Gastroesophageal sphincter (tissue), 4 donors: ENCODE measurements around the gene NT5DC1. TPM values are rescaled to one million over a fixed set of nuclear protein-coding genes. Genes with fewer than 3 reads are reported as not detected.

Experiments used
- ATAC-seq: fragments of 150-250 bp; one replicate; pipeline ENCODE4 v1.9.1; 2016; ENCODE audit warnings: mild to moderate bottlenecking, moderate library complexity
- H3K27ac ChIP-seq, 4 donors: fragments of 200-600 bp; sonication (generic) in 3 of 4; 1 replicate in 3 of 4; 2 replicates in 1 of 4; pipeline ENCODE4 v1.5.1; 2016 to 2019
- H3K27me3 ChIP-seq: fragments of 200-600 bp; sonication (generic); one replicate; pipeline ENCODE4 v1.5.1; 2019
- H3K36me3 ChIP-seq, 2 donors: fragments of 200-600 bp; sonication (generic); one replicate each; pipeline ENCODE4 v1.5.1; 2019; ENCODE audit warnings: control low read depth in 1 of 2
- H3K4me1 ChIP-seq, 3 donors: fragments of 200-600 bp; sonication (generic); 1 replicate in 2 of 3; 2 replicates in 1 of 3; pipeline ENCODE4 v1.5.1; 2016 to 2019; ENCODE audit warnings: control low read depth in 2 of 3
- H3K4me3 ChIP-seq, 2 donors: fragments of 200-600 bp; sonication (generic); one replicate each; pipeline ENCODE4 v1.5.1; 2019; ENCODE audit warnings: mild to moderate bottlenecking in 1 of 2, moderate library complexity in 1 of 2
- H3K9me3 ChIP-seq, 3 donors: fragments of 200-600 bp; sonication (generic); one replicate each; pipeline ENCODE4 v1.5.1; 2017 to 2019; ENCODE audit warnings: control low read depth in 2 of 3
- EP300 ChIP-seq: sonication (generic); formaldehyde crosslinking; IDR thresholded peaks from one replicate; pipeline ENCODE4 v1.6.1; 2017; ENCODE audit warnings: antibody characterized with exemption, mild to moderate bottlenecking
- POLR2A ChIP-seq, 2 donors: fragments of 450-650 bp; IDR thresholded peaks; one replicate each; pipeline ENCODE4 v1.6.1; 2017; ENCODE audit warnings: antibody characterized with exemption in 2 of 2, mild to moderate bottlenecking in 2 of 2, moderate library complexity in 1 of 2
- POLR2AphosphoS5 ChIP-seq: sonication (generic); formaldehyde crosslinking; IDR thresholded peaks from one replicate; pipeline ENCODE4 v1.6.1; 2017; ENCODE audit warnings: antibody characterized with exemption
- WGBS, 2 donors: methylation state at CpG; one replicate each; pipeline ENCODE4 v1.1.5; 2018; ENCODE audit warnings: low coverage in 1 of 2; 5-methylcytosine and 5-hydroxymethylcytosine counted together
- total RNA-seq, 4 donors: library from RNA; depleted of rRNA; stranded (reverse); fragments of >200 nt; gene quantifications; one replicate each; pipeline ENCODE4 v1.1.0, GENCODE V29; 2016
- TF ChIP-seq, protein P1 (sequence below), 4 experiments: fragments of 200-600 bp in 2 of 4; fragments of 450-650 bp in 2 of 4; sonication (generic) in 1 of 4; IDR thresholded peaks; one replicate each; pipeline ENCODE4 v1.5.1; 2017 to 2019; ENCODE audit warnings: antibody characterized with exemption in 4 of 4, mild to moderate bottlenecking in 2 of 4, moderate library complexity in 2 of 4

The NT5DC1 gene
- total RNA-seq, 4 donors from 2014 or later: 7.1 to 17.4 (median 12.6) TPM

DNA sequence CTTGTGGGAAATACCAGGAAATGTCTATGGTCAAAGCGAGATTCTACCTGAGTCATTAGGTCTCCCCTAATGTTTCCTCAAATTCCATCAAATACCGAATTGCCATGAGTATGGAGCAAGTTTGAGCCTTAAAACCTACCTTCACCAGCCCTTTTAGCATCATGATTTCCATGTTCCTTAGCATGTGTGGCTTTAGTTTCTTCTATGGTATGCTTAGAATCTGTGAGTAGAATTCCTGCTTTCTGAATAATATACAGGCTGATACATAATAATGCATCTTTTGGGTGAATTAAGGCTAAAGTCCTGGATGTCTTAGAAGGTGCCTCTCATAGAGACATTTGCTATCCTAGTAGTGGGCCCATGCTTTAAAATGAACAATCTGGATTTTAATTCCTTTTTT lies 121.3 kb downstream of the NT5DC1 start:
- 93 to 100% methylated on average over 1 to 2 of the region's 2 CpGs for WGBS, 2 donors
- no peak overlapping the region for H3K27ac ChIP-seq
- H3K36me3 ChIP-seq: peaks cover 0 to 31% of the 10 kb centered on the region in 2 donors
- H3K9me3 ChIP-seq: no peaks in the 10 kb centered on the region
- no peak overlapping the region for H3K4me3 ChIP-seq
- TF ChIP-seq POLR2A (IDR thresholded peaks at IDR 0.05): no peak
- TF ChIP-seq POLR2AphosphoS5: no peak
- TF ChIP-seq, protein P1, sequence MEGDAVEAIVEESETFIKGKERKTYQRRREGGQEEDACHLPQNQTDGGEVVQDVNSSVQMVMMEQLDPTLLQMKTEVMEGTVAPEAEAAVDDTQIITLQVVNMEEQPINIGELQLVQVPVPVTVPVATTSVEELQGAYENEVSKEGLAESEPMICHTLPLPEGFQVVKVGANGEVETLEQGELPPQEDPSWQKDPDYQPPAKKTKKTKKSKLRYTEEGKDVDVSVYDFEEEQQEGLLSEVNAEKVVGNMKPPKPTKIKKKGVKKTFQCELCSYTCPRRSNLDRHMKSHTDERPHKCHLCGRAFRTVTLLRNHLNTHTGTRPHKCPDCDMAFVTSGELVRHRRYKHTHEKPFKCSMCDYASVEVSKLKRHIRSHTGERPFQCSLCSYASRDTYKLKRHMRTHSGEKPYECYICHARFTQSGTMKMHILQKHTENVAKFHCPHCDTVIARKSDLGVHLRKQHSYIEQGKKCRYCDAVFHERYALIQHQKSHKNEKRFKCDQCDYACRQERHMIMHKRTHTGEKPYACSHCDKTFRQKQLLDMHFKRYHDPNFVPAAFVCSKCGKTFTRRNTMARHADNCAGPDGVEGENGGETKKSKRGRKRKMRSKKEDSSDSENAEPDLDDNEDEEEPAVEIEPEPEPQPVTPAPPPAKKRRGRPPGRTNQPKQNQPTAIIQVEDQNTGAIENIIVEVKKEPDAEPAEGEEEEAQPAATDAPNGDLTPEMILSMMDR (IDR thresholded peaks at IDR 0.05): no peak
- no peak for TF ChIP-seq EP300
- no peaks in the 10 kb centered on the region for H3K27me3 ChIP-seq
- ATAC-seq: no peak
- H3K4me1 ChIP-seq: no peaks in the 10 kb centered on the region

- ATAC-seq: no peak
- H3K36me3 ChIP-seq: peaks cover 0 to 31% of the 10 kb centered on the region in 2 donors
- no peak overlapping the region for H3K27ac ChIP-seq
- 73 to 86% methylated on average over 2 to 3 of the region's 3 CpGs for WGBS, 2 donors
- no peaks in the 10 kb centered on the region for H3K9me3 ChIP-seq
- no peak for TF ChIP-seq EP300
- TF ChIP-seq POLR2AphosphoS5: no peak
- TF ChIP-seq, protein P1 (IDR thresholded peaks at IDR 0.05): no peak
- no peak for TF ChIP-seq POLR2A (IDR thresholded peaks at IDR 0.05)
- H3K27me3 ChIP-seq: no peaks in the 10 kb centered on the region
- H3K4me1 ChIP-seq: no peaks in the 10 kb centered on the region
- H3K4me3 ChIP-seq: no peak overlapping the region
Observed at GRCh38 chr6:116223355-116223754, 122.7 kb downstream of the NT5DC1 start.

GRCh38 chr6:116229287-116229913 lies 128.7 kb downstream of the NT5DC1 start:
- H3K36me3 ChIP-seq: peaks cover 0 to 7% of the 10 kb centered on the region in 2 donors
- H3K4me1 ChIP-seq: no peaks in the 10 kb centered on the region
- WGBS, 2 donors: 43 to 52% methylated on average over 8 to 17 of the region's 17 CpGs
- H3K4me3 ChIP-seq: peak overlapping the region; percentile 38
- H3K27me3 ChIP-seq: no peaks in the 10 kb centered on the region
- ATAC-seq: peak; percentile 93
- H3K27ac ChIP-seq: peak overlapping the region in 2 of 4 donors; percentile 19 to 59
- TF ChIP-seq POLR2AphosphoS5: no peak
- no peak for TF ChIP-seq EP300
- TF ChIP-seq POLR2A (IDR thresholded peaks at IDR 0.05): no peak
- TF ChIP-seq, protein P1 (IDR thresholded peaks at IDR 0.05): no peak
- H3K9me3 ChIP-seq: no peaks in the 10 kb centered on the region

- Histone ChIP-seq H3K9me3 (no peaks in the 10 kb centered on the region), H3K27ac (no peak overlapping the region), H3K4me3 (no peak overlapping the region), H3K27me3 (no peaks in the 10 kb centered on the region), H3K36me3 (peaks cover 0 to 25% of the 10 kb centered on the region in 2 donors), H3K4me1 (no peaks in the 10 kb centered on the region)
- no peak for ATAC-seq
- TF ChIP-seq POLR2A (IDR thresholded peaks at IDR 0.05) (no peak), EP300 (no peak), POLR2AphosphoS5 (no peak)
- TF ChIP-seq, protein P1 (IDR thresholded peaks at IDR 0.05): no peak
- 42 to 48% methylated on average over 3 of the region's 3 CpGs for WGBS, 2 donors
Observed at GRCh38 chr6:116234689-116235088, 134.0 kb downstream of the NT5DC1 start.

DNA sequence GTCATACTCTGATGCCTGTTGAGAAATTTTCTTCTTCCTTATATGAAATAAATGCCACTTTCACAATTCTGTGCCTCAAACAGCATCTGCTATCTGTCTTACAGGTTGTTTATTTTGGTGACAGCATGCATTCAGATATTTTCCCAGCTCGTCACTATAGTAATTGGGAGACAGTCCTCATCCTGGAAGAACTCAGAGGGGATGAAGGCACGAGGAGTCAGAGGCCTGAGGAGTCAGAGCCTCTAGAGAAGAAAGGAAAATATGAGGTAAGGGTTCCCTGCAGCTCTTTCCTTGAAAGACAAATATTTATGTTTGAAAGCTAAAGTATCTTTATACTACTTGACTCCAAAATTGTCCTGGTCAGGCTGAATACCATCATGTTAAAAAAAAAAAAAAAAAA lies 137.4 kb downstream of the NT5DC1 start:
- Histone ChIP-seq H3K27ac (no peak overlapping the region), H3K27me3 (no peaks in the 10 kb centered on the region), H3K9me3 (no peaks in the 10 kb centered on the region), H3K36me3 (peaks cover 0 to 25% of the 10 kb centered on the region in 2 donors), H3K4me3 (no peak overlapping the region), H3K4me1 (no peaks in the 10 kb centered on the region)
- TF ChIP-seq EP300 (no peak), POLR2A (IDR thresholded peaks at IDR 0.05) (no peak), POLR2AphosphoS5 (no peak)
- TF ChIP-seq, protein P1 (IDR thresholded peaks at IDR 0.05): no peak
- 53 to 56% methylated on average over 2 of the region's 2 CpGs for WGBS, 2 donors
- ATAC-seq: no peak
